RKO (cell line): ENCODE measurements around the gene JADE2.
"Not testable (repeated sequence)": the region's sequence is repeated elsewhere in the genome, so short reads cannot be mapped to it uniquely, and the experiment has no call there.

Source experiments
- DNase-seq: peaks from one replicate; pipeline ENCODE4 v3.0.0-alpha.2; 2016; ENCODE audit warnings: low spot score

Gene JADE2

GRCh38 chr5:134590992-134591659, 65.7 kb downstream of the JADE2 start:
- peak; percentile 26 for DNase-seq

- DNase-seq = no peak
These were observed 66.8 kb downstream of the JADE2 start for GRCh38 chr5:134592141-134592746.

GRCh38 chr5:134594336-134594735, 68.9 kb downstream of the JADE2 start:
- no peak for DNase-seq

GRCh38 chr5:134594797-134595457, 69.5 kb downstream of the JADE2 start:
- no peak for DNase-seq

GRCh38 chr5:134595458-134595838, 70.0 kb downstream of the JADE2 start:
- DNase-seq = no peak

- DNase-seq = not testable (repeated sequence)
These were observed 74.3 kb downstream of the JADE2 start for GRCh38 chr5:134599820-134600219.

GRCh38 chr5:134600600-134600999, 75.1 kb downstream of the JADE2 start:
- no peak for DNase-seq

GRCh38 chr5:134603059-134603458, 77.6 kb downstream of the JADE2 start:
- peak; percentile 75 for DNase-seq

GRCh38 chr5:134604908-134605307, 79.4 kb downstream of the JADE2 start:
- DNase-seq = no peak

GRCh38 chr5:134606726-134607125, 81.3 kb downstream of the JADE2 start:
- no peak for DNase-seq

- DNase-seq = no peak
These were observed 83.1 kb downstream of the JADE2 start for GRCh38 chr5:134608555-134608954.

- no peak for DNase-seq
These were observed 83.9 kb downstream of the JADE2 start for GRCh38 chr5:134609232-134609851.

- no peak for DNase-seq
These were observed 85.3 kb downstream of the JADE2 start for GRCh38 chr5:134610725-134611124.

- no peak for DNase-seq
These were observed 86.0 kb downstream of the JADE2 start for GRCh38 chr5:134611515-134611914.

GRCh38 chr5:134614450-134615085, 89.1 kb downstream of the JADE2 start:
- DNase-seq = no peak

- no peak for DNase-seq
These were observed 95.2 kb downstream of the JADE2 start for GRCh38 chr5:134620634-134621033.

- no peak for DNase-seq
These were observed 100.1 kb downstream of the JADE2 start for GRCh38 chr5:134625559-134625958.

GRCh38 chr5:134626369-134627014, 101.0 kb downstream of the JADE2 start:
- DNase-seq = no peak
